Transverse colon (tissue), 4 donors: ENCODE results near the gene PLP2.

Source experiments
- POLR2AphosphoS5 ChIP-seq, 3 donors: sonication (generic); formaldehyde crosslinking; IDR thresholded peaks; one replicate each; pipeline ENCODE4 v1.6.1; 2016; ENCODE audit warnings: antibody characterized with exemption in 3 of 3
- TF ChIP-seq, protein P1 (sequence below), 5 experiments: fragments of 200-600 bp in 3 of 5; fragments of 450-650 bp in 2 of 5; sonication (generic) in 3 of 5; IDR thresholded peaks; 1 replicate in 2 of 5; 2 replicates in 3 of 5; pipeline ENCODE4 v1.5.1; 2016 to 2017; ENCODE audit warnings: antibody characterized with exemption in 5 of 5, inconsistent platforms in 3 of 5, mild to moderate bottlenecking in 2 of 5, moderate library complexity in 1 of 5

DNA sequence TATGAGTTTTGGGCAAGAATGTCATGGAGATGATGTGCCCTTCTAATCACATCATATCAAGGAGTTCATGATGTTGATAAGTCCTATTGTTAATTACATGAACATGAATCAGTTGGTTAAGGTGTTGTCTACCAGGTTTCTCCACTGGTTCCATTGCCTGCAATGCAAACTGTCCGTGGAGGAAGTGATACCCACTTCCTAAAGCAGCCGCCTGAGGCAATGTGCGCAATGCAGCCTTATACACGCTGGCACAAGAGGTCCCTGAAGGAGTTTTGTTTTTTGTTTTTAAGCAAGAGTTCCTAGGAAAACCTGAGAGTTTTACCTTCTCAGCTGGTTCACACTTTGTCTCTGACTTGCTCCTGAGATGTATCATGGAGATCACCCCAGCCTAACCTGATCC, 42.3 kb upstream of the PLP2 start:
- TF ChIP-seq, protein P1, sequence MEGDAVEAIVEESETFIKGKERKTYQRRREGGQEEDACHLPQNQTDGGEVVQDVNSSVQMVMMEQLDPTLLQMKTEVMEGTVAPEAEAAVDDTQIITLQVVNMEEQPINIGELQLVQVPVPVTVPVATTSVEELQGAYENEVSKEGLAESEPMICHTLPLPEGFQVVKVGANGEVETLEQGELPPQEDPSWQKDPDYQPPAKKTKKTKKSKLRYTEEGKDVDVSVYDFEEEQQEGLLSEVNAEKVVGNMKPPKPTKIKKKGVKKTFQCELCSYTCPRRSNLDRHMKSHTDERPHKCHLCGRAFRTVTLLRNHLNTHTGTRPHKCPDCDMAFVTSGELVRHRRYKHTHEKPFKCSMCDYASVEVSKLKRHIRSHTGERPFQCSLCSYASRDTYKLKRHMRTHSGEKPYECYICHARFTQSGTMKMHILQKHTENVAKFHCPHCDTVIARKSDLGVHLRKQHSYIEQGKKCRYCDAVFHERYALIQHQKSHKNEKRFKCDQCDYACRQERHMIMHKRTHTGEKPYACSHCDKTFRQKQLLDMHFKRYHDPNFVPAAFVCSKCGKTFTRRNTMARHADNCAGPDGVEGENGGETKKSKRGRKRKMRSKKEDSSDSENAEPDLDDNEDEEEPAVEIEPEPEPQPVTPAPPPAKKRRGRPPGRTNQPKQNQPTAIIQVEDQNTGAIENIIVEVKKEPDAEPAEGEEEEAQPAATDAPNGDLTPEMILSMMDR (IDR thresholded peaks at IDR 0.05), result no peak
- TF ChIP-seq POLR2AphosphoS5 (IDR thresholded peaks at IDR 0.05), result no peak
